Measurements from ENCODE around the gene ELMO3.

ELMO3 gene

DNA sequence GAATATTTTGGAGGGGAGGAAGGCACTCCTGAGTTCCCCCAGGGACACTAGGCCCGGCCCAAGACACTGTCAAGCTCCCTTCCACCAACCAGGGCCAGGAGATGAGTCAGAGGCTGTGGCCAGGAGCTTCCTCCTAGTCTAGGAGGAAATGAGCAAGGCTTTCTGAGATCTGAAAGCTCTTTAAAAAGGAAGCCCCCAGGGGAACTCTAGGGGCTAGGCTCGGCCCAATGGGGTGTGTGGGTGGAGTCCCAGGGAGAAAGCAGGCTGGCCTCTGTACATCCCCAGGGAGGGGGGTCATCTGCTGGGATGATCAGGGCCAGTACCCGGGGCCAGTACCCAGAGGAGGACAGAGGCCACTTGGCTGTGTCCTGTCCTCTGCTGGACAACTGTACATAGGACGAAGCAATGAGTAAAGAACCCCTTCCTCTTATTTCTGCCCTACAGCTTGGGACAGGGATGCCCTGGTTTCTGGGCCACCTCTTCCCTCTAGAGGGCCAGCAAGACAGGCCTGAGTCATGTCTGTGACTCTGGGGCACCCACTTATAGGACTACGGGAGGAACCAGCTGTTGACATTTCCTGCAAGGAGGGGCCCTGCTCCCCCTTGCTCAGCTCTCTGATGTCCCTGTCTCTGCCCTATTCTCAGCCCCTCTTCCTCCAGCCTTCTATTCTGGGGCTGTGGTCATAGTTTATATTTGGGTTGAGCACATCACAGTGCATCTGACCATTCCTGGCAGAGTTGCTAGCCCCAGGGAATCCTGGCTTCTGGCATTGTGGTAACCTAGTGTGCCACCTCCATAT is 45.7 kb downstream of the ELMO3 start:
- no peak for DNase-seq (ENCODE audit: low read depth)
- TF ChIP-seq, protein P1, sequence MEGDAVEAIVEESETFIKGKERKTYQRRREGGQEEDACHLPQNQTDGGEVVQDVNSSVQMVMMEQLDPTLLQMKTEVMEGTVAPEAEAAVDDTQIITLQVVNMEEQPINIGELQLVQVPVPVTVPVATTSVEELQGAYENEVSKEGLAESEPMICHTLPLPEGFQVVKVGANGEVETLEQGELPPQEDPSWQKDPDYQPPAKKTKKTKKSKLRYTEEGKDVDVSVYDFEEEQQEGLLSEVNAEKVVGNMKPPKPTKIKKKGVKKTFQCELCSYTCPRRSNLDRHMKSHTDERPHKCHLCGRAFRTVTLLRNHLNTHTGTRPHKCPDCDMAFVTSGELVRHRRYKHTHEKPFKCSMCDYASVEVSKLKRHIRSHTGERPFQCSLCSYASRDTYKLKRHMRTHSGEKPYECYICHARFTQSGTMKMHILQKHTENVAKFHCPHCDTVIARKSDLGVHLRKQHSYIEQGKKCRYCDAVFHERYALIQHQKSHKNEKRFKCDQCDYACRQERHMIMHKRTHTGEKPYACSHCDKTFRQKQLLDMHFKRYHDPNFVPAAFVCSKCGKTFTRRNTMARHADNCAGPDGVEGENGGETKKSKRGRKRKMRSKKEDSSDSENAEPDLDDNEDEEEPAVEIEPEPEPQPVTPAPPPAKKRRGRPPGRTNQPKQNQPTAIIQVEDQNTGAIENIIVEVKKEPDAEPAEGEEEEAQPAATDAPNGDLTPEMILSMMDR (IDR thresholded peaks at IDR 0.05; ENCODE audit: control insufficient read depth, extremely low read depth, insufficient read depth), result no peak
- H3K4me3 ChIP-seq (ENCODE audit: low read depth, low read length), result no peak overlapping the region

DNA sequence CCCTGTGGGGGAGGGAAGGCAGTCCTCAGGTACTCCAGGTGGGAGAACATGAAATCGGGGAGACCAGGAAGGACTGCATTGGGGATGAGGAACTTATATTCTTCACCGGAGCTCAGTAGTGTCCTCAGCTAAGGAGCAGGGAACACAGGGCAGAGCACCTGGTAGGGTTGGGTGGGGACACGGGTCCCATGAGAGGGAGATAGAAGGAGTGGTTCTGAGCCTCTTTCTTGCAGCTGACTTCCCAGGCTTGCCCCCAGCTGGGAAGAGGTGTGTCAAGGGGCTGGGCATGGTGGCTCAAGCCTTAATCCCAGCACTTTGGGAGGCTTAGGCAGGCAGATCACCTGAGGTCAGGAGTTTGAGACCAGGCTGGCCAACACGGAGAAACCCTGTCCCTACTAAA is 46.3 kb downstream of the ELMO3 start:
- no peak for DNase-seq (ENCODE audit: low read depth)
- peak overlapping the region; percentile 80 for H3K4me3 ChIP-seq (ENCODE audit: low read depth, low read length)
- TF ChIP-seq, protein P1 (IDR thresholded peaks at IDR 0.05; ENCODE audit: control insufficient read depth, extremely low read depth, insufficient read depth), result no peak

DNA sequence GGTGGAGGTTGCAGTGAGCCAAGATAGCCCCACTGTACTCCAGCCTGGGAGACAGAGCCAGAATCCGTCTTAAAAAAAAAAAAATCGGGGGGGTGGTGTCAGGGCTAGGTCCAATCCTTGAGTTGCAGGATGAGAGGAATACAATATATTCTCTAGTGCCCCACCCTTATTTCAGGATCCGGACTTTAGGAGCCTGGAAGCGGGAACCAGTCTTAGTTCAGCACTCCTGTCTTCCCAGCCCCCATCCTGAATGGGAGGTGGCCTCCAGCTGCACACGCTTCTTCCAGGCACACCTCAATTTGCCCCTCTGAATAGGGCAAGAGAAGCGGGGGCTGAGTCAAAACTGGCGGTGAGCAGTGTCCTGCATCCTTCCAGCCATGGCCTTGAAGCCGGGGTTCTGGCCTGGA is 46.7 kb downstream of the ELMO3 start:
- DNase-seq (ENCODE audit: low read depth), result no peak
- TF ChIP-seq, protein P1 (IDR thresholded peaks at IDR 0.05; ENCODE audit: control insufficient read depth, extremely low read depth, insufficient read depth), result no peak
- H3K4me3 ChIP-seq (ENCODE audit: low read depth, low read length), result peak overlapping the region; percentile 80

DNA sequence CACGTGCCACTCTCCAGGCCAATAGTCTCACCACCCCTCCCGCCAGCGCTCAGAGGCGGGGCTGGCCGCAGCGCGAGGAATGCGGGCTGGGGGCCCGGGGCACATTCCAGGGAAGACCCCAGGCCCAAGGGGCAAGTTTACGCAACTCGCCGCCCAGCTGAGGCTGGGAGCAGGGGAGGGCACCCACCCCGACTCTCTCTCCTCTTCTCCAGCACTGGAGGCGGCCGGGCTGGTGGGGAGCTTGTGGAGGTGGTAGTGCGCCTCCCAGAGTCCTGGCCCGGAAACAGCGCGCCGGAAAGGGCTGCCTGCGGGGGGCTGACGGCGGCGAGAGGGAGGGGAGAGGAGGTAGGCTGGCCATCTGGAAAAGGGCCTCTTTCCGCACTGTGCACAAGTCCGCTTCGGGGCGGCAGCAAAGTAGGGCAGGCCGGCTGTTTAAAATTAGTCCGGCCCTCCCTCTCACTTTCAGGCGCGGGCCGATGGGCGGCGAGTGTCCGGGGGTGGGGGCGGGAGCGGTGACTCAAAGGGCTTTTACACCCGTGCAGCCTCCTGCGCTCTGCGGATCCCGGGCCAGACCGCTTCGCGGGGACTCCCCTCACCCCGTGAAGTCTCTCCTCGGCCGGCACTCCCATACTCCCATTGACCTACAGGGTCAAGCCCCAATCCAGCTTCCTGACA is 47.3 kb downstream of the ELMO3 start:
- no peak for DNase-seq (ENCODE audit: low read depth)
- peak overlapping the region; percentile 80 for H3K4me3 ChIP-seq (ENCODE audit: low read depth, low read length)
- TF ChIP-seq, protein P1 (IDR thresholded peaks at IDR 0.05; ENCODE audit: control insufficient read depth, extremely low read depth, insufficient read depth), result peak; percentile 37

DNA sequence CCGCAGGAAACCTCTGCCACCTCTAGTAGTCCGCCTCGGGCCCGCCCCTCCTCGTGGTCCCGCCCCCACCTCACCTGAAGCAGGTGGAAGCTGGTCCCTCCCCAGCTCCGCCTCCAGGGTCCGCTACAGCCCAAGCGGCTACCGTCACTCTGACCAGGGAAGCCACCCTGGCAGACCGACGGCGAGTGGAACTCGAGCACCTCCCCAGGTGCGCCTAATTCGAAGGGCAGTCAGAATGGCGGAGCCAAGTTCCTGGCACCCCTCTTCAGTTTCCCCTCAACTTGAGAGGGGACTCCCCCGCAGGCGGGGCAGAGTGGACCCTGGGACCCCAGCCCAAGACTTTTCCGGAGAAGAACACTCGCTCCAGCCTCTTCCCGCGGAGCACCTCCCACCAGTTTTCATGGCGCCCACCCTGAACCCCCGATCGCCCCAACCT is 47.8 kb downstream of the ELMO3 start:
- TF ChIP-seq, protein P1 (IDR thresholded peaks at IDR 0.05; ENCODE audit: control insufficient read depth, extremely low read depth, insufficient read depth), result peak; percentile 36; the same call in 1 of the 2 replicates
- peak; percentile 87 for DNase-seq (ENCODE audit: low read depth)

DNA sequence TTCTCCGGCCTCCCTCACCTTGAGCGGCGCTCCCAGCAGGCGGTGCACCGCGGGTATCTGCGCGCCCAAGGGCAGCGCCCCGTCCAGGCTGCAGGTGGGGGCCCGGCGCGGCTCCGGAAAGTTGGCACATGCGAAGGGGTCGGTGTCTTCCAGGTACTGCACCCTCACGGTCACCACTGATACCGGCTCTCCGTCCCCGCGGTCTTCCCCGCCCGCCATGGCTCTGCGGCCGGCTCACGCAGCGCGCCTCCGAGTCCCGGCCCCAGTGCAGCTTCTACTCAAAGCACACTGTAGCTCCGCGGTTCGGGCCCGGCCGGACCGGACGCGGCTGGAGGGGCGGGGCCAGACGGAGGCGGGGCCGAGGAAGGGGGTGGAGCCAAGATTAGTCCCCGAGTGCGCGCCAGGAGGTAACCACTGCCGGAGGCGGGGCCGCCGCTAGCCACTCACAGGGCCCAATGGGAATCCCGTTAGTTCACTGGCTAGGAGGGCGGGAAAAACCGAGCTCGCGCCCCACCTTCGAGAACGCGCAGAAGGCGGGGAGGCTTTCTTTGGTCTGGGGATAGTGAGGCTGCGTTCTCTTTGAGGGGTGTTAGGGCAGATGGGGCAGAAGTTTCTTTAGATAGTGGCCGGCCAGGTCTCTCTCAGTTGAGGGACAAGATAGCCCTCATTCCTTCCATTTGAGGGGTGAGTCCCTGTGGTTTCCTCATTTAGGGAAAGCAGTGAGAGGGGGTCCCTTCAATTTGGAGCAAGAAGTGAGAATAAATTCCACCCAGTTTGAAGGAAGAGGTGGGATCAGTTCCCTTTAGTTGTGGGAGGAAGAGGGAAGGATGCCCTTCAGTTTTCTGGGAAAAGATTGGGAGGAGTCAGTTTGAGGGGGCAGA is 48.5 kb downstream of the ELMO3 start, which contains the start of gene FHOD1:
Gene FHOD1, minus strand, starts transcription at position 290 of the 881 bp plus-strand sequence. Its CDS starts 71 bp downstream, at position 219.
- DNase-seq (ENCODE audit: low read depth), result peak; percentile 83
- TF ChIP-seq, protein P1 (IDR thresholded peaks at IDR 0.05; ENCODE audit: control insufficient read depth, extremely low read depth, insufficient read depth), result 0 out of 2 replicates have a peak, but pooled peaks have one; percentile 12
- H3K4me3 ChIP-seq (ENCODE audit: low read depth, low read length), result peak within 1 kb of the TSS; percentile 80

More for the DNA sequence above, 47.8 kb downstream of the ELMO3 start:
- H3K4me3 ChIP-seq (ENCODE audit: low read depth, low read length), result peak overlapping the region; percentile 80

Measured in LNCaP clone FGC (cell line).